ENCODE results near the gene AFF3. TPM values are rescaled to one million over a fixed set of nuclear protein-coding genes. Genes with fewer than 3 reads are reported as not detected.
"Not testable (repeated sequence)": the region's sequence is repeated elsewhere in the genome, so short reads cannot be mapped to it uniquely, and the experiment has no call there.

The AFF3 gene
- total RNA-seq, 1 experiment from 2014 or later = not detected

DNA sequence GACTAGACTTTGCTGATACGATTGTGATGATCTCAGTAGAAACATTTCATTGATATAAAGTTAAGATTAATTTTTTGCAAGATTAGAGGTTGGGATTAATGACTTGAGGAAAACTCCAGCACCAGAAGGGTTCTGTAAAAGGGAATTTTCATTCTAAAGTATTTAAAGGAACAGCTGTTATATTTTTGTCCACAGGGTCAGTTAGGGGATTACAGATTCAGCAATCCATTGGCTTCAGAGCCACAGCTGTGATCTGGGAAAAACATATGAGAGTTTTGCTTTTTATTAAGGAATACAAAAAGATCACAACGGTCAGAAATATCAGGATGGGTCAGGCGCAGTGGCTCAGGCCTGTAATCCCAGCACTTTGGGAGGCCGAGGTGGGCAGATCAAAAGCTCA lies 633.0 kb downstream of the AFF3 start:
- Histone ChIP-seq H3K27me3 (replicated peaks; ENCODE audit: insufficient read depth, low read depth, low read length, poor library complexity) (peaks cover 11% of the 10 kb centered on the region), H3K36me3 (ENCODE audit: insufficient read depth, low read length, poor library complexity, severe bottlenecking) (no peaks in the 10 kb centered on the region), H3K4me3 (ENCODE audit: low read depth, low read length, poor library complexity, severe bottlenecking) (no peak overlapping the region), H3K27ac (ENCODE audit: low read depth, low read length, poor library complexity, severe bottlenecking) (no peak overlapping the region), H3K4me1 (ENCODE audit: insufficient read depth, low read length, poor library complexity, severe bottlenecking) (no peaks in the 10 kb centered on the region), H3K9me3 (ENCODE audit: low read depth, low read length, poor library complexity, severe bottlenecking) (no peaks in the 10 kb centered on the region)
- DNase-seq (ENCODE audit: low spot score) = no peak
- no TSS peak for BruUV-seq (replicated peaks)
- intact Hi-C loops (cut with micrococcal nuclease; ENCODE audit: unreplicated experiment) = no loop called here
- no peak for TF ChIP-seq CTCF (conservative IDR thresholded peaks at IDR 0.05; ENCODE audit: low read depth, low read length)
- TF ChIP-seq EZH2 (IDR thresholded peaks at IDR 0.05; ENCODE audit: borderline replicate concordance, low read depth, low read length, poor library complexity, severe bottlenecking) = no peak
- ChIA-PET POLR2A (ENCODE audit: low non-redundant PET) (interaction anchor here (0.6 kb wide), 1 partner anchor 93 kb away, joined by 3 read pairs; no protein-coding TSS in a partner anchor), CTCF (no interaction called here)

GRCh38 chr2:99507937-99508818 lies 634.2 kb downstream of the AFF3 start:
- Histone ChIP-seq H3K36me3 (ENCODE audit: insufficient read depth, low read length, poor library complexity, severe bottlenecking) (no peaks in the 10 kb centered on the region), H3K27me3 (replicated peaks; ENCODE audit: insufficient read depth, low read depth, low read length, poor library complexity) (peaks cover 2% of the 10 kb centered on the region), H3K4me3 (ENCODE audit: low read depth, low read length, poor library complexity, severe bottlenecking) (no peak overlapping the region), H3K27ac (ENCODE audit: low read depth, low read length, poor library complexity, severe bottlenecking) (no peak overlapping the region), H3K9me3 (ENCODE audit: low read depth, low read length, poor library complexity, severe bottlenecking) (no peaks in the 10 kb centered on the region), H3K4me1 (ENCODE audit: insufficient read depth, low read length, poor library complexity, severe bottlenecking) (no peaks in the 10 kb centered on the region)
- TF ChIP-seq CTCF (conservative IDR thresholded peaks at IDR 0.05; ENCODE audit: low read depth, low read length) (no peak), EZH2 (IDR thresholded peaks at IDR 0.05; ENCODE audit: borderline replicate concordance, low read depth, low read length, poor library complexity, severe bottlenecking) (no peak)
- no TSS peak for BruUV-seq (replicated peaks)
- POLR2A ChIA-PET (ENCODE audit: low non-redundant PET) = interaction anchor here (0.7 kb wide), 1 partner anchor 689 kb away, joined by 22 read pairs; no protein-coding TSS in a partner anchor
- CTCF ChIA-PET = no interaction called here
- intact Hi-C loops (cut with micrococcal nuclease; ENCODE audit: unreplicated experiment) = no loop called here
- no peak for DNase-seq (ENCODE audit: low spot score)

- no peak for TF ChIP-seq EZH2 (IDR thresholded peaks at IDR 0.05; ENCODE audit: borderline replicate concordance, low read depth, low read length, poor library complexity, severe bottlenecking)
- TF ChIP-seq CTCF (conservative IDR thresholded peaks at IDR 0.05; ENCODE audit: low read depth, low read length) = no peak
- Histone ChIP-seq H3K4me3 (ENCODE audit: low read depth, low read length, poor library complexity, severe bottlenecking) (no peak overlapping the region), H3K9me3 (ENCODE audit: low read depth, low read length, poor library complexity, severe bottlenecking) (no peaks in the 10 kb centered on the region), H3K27ac (ENCODE audit: low read depth, low read length, poor library complexity, severe bottlenecking) (no peak overlapping the region), H3K4me1 (ENCODE audit: insufficient read depth, low read length, poor library complexity, severe bottlenecking) (no peaks in the 10 kb centered on the region), H3K36me3 (ENCODE audit: insufficient read depth, low read length, poor library complexity, severe bottlenecking) (no peaks in the 10 kb centered on the region), H3K27me3 (replicated peaks; ENCODE audit: insufficient read depth, low read depth, low read length, poor library complexity) (peaks cover 18% of the 10 kb centered on the region)
- DNase-seq (ENCODE audit: low spot score) = no peak
- intact Hi-C loops (cut with micrococcal nuclease; ENCODE audit: unreplicated experiment) = no loop called here
- CTCF ChIA-PET = no interaction called here
- POLR2A ChIA-PET (ENCODE audit: low non-redundant PET) = no interaction called here
- no TSS peak for BruUV-seq (replicated peaks)
Measured at GRCh38 chr2:99504844-99505584, 637.4 kb downstream of the AFF3 start.

DNA sequence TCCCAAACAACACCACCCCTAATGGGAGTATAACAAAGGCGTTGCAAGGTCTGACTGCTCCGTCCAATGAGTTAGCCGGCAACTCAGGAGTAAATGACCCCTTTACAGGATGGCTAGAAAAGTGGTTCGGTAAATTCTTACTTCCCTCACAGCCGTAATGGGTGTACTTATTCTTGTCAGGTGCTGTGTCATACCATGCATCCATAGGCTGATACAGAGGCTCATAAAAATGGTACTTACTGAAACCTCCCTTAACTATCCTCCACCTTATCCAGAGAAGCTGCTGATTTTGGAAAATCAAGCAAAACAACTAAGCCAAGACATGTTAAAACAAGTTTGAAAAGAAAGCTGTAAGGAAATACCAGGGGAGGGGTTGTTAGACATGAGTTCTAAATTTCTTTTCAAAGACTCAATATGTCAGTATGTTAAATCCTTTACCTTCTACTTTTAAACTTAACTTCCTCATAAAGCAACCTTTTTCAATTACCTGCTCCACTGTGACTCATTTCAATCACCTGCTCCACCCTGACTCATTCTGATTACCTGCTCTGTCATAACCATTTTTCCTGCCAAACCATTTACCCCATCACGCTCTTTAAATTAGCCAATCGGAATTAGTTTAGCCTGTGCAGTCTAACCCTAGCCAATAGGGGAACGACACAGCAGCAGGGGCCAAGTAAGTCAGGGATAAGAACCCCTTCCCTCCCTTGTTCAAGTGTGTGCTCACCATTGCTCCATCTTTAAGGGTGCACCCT lies 638.6 kb downstream of the AFF3 start:
- BruUV-seq (replicated peaks); H3K27ac ChIP-seq (ENCODE audit: low read depth, low read length, poor library complexity, severe bottlenecking); CTCF ChIA-PET; DNase-seq (ENCODE audit: low spot score); H3K36me3 ChIP-seq (ENCODE audit: insufficient read depth, low read length, poor library complexity, severe bottlenecking); H3K4me1 ChIP-seq (ENCODE audit: insufficient read depth, low read length, poor library complexity, severe bottlenecking); intact Hi-C loops (cut with micrococcal nuclease; ENCODE audit: unreplicated experiment); H3K9me3 ChIP-seq (ENCODE audit: low read depth, low read length, poor library complexity, severe bottlenecking); H3K4me3 ChIP-seq (ENCODE audit: low read depth, low read length, poor library complexity, severe bottlenecking); POLR2A ChIA-PET (ENCODE audit: low non-redundant PET): not testable (repeated sequence)
- peaks cover 27% of the 10 kb centered on the region for H3K27me3 ChIP-seq (replicated peaks; ENCODE audit: insufficient read depth, low read depth, low read length, poor library complexity)

Measured in A673 (cell line).